HUES6 (cell line): ENCODE data around the gene ZFP36L2.

ENCODE experiments used
- H3K27ac ChIP-seq: 2 replicates; pipeline ENCODE4 v1.7.0; 2013; ENCODE audit warnings: low read depth, mild to moderate bottlenecking, low read length, inconsistent platforms
- H3K27me3 ChIP-seq: 2 replicates; pipeline ENCODE4 v1.6.1; 2013; ENCODE audit warnings: low read length; ENCODE audit not compliant: control insufficient read depth, insufficient read depth
- H3K36me3 ChIP-seq: 2 replicates; pipeline ENCODE4 v1.6.1; 2013; ENCODE audit warnings: low read length; ENCODE audit not compliant: control insufficient read depth, insufficient read depth
- H3K4me1 ChIP-seq: 2 replicates; pipeline ENCODE4 v1.6.1; 2013; ENCODE audit warnings: low read length; ENCODE audit not compliant: control insufficient read depth, insufficient read depth
- H3K4me3 ChIP-seq: 2 replicates; pipeline ENCODE4 v1.5.1; 2013; ENCODE audit warnings: low read depth, low read length
- H3K9ac ChIP-seq: one replicate; pipeline ENCODE4 v1.6.1; 2013; ENCODE audit warnings: mild to moderate bottlenecking, low read length
- H3K9me3 ChIP-seq: 2 replicates; pipeline ENCODE4 v1.6.1; 2013; ENCODE audit warnings: low read depth, low read length; ENCODE audit not compliant: control insufficient read depth, insufficient read depth

ZFP36L2 gene

DNA sequence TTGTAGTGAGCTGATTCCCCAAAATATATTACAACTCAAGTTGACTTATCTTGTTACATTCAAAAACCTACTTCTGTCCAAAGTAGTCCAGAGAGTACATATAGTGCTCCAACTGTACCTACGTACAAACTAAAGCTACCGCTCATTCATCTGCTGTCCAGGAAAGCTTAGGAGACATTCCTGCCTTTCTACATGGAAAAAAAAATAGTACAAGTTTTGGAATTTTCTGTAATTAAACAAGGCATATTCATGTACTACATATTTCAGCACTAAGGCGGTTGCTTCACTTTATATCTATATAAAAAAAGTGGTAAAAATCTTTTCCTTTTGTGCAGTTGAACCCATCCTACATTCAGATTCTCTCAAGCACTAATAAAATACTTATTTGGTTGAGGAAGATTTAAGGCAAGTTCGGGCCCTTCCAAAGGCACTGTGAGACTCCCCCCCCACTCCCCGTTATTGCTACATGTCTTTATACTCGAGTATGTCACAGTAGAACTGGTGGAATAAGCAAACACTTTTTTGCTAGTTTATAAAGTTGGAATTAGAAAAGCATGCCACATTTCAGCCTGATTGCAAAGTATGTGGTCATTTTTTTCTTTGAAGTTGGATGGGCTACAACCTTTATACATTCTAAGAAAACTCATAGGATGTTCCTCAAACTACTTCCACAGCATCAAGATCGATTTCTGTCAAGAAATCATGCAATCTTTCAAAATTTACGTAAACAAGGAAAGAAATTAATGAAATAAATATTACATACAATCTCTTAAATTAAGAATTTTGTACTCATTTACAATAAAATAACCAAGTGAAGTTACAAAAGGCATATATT is 3.7 kb downstream of the ZFP36L2 start:
- Histone ChIP-seq H3K27ac (peak overlapping the region; percentile 93; the same call in 1 of the 2 replicates), H3K4me3 (peak overlapping the region; percentile 94), H3K36me3 (peaks cover 40% of the 10 kb centered on the region), H3K4me1 (peaks cover 47% of the 10 kb centered on the region), H3K27me3 (no peaks in the 10 kb centered on the region), H3K9ac (peak overlapping the region; percentile 47), H3K9me3 (no peaks in the 10 kb centered on the region)

DNA sequence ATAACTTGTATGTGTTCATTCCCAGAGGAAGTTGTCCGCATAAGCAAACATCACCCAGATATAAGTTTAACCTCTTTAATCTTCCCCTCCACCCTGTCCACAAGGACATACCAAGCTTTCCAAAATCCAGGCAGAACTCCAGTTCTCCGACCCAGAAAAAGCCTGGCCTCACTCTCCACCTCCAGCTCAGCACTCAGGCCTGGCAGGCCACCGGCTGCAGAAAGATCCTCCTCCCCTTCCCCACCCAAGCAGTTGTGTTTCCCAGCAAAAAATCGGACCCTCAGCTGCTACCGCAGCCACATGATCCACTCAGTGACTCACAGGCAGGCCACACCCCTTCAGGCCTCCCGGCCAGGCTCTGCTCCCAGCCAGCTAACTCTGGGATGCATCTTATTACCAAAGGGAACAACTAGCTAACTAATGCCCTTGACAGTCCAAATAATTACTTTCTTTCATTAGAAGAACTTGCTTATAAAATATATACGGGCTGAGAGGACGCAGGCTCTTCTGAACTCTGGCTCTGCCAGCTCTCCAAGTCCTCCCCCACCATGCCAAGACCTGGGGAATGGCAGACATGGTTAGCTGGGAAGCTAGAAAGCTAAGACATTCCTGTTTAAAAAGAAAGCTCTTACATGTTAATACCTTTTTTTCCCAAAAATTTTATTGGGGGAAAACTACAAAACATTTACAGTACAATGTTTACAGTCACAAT is 4.5 kb downstream of the ZFP36L2 start:
- Histone ChIP-seq H3K4me1 (peaks cover 49% of the 10 kb centered on the region), H3K27ac (peak overlapping the region; percentile 93; the same call in 1 of the 2 replicates)

DNA sequence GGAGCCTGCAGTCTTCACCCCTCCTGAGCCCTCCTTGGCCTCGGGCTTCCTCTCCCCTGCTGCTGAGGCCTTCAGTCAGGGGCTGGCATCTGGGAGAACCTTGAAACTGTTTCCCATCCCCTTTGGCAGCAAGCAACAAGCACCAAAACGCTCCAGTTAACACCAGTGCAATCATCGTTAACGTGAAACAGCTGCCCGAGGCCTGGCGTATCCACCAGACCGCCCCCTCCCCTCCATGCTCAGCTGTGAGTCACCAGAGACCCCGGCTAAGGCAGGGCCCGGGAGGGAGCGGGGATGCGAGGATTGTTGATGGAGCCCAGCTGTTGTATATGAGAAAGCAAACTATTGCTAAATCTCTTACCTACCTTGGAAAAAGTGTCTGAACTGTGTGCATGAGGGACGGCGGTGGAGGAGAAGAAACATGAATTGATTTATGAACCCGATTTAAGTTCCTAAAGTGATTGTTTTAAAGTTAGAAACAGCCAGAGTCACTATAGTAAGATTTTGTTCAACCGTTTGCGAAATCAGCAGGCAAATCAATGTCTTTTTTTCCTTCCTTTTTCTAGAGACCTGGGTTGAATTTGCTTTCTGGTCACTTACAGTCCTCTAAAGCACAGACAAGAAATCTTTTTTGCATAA is 5.2 kb downstream of the ZFP36L2 start:
- Histone ChIP-seq H3K4me1 (peaks cover 49% of the 10 kb centered on the region), H3K9ac (peak overlapping the region; percentile 84), H3K36me3 (peaks cover 40% of the 10 kb centered on the region), H3K27ac (peak overlapping the region; percentile 93; the same call in 1 of the 2 replicates), H3K27me3 (no peaks in the 10 kb centered on the region), H3K4me3 (peak overlapping the region; percentile 94), H3K9me3 (no peaks in the 10 kb centered on the region)

More for the DNA sequence above, 4.5 kb downstream of the ZFP36L2 start:
- Histone ChIP-seq H3K9me3 (no peaks in the 10 kb centered on the region), H3K36me3 (peaks cover 40% of the 10 kb centered on the region), H3K9ac (peak overlapping the region; percentile 84), H3K27me3 (no peaks in the 10 kb centered on the region), H3K4me3 (peak overlapping the region; percentile 94)

DNA sequence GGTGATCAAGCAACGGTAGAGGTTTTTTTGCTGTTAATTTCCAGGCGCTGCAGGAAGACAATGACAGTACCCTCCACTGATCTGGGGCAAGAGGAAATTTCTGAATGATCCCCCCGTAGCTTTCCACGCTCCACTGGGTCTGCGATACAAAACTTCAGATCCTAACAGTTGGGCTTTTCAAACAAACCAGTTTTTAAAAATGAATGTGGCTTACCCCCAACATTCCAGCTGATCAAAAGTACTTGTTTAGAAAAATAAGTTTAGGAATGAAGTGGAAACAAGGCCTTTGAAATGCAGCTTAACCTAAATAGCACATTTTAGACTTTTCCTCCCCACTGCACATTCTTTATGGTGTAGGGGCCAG is 5.7 kb downstream of the ZFP36L2 start:
- H3K4me3 ChIP-seq, result peak overlapping the region; percentile 94
- H3K9ac ChIP-seq, result peak overlapping the region; percentile 84
- H3K9me3 ChIP-seq, result no peaks in the 10 kb centered on the region
- H3K4me1 ChIP-seq, result peaks cover 53% of the 10 kb centered on the region
- peak overlapping the region; percentile 93; the same call in 1 of the 2 replicates for H3K27ac ChIP-seq
- H3K27me3 ChIP-seq, result no peaks in the 10 kb centered on the region
- peaks cover 38% of the 10 kb centered on the region for H3K36me3 ChIP-seq

DNA sequence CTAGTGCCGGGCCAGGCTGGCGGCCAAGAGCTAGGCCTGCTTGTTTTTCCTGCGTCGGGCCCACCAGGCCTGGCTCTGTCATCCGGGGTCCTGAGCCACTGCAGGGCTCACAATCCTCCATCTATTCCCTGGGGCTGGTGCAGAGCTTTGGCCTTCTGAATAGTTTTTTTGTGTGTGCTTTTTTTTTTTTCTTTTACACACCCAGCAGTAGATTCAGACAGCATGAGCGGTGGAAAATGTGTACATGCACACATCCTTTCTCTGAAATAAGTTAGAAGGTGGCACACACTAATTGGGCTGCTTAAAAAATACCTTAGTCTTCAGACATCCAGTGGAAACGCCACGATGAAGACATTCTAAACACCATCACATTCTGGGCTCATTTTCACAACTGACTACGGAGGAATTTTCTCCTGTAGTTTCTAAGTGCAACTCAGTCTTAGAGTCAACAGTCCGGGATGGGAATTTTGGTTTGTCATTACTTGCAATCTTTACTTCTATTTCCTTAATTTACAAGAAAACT is 6.1 kb downstream of the ZFP36L2 start:
- no peaks in the 10 kb centered on the region for H3K9me3 ChIP-seq
- H3K36me3 ChIP-seq, result peaks cover 33% of the 10 kb centered on the region
- H3K4me1 ChIP-seq, result peaks cover 57% of the 10 kb centered on the region
- H3K27ac ChIP-seq, result peak overlapping the region; percentile 93
- H3K27me3 ChIP-seq, result no peaks in the 10 kb centered on the region
- H3K4me3 ChIP-seq, result peak overlapping the region; percentile 94
- H3K9ac ChIP-seq, result peak overlapping the region; percentile 84

DNA sequence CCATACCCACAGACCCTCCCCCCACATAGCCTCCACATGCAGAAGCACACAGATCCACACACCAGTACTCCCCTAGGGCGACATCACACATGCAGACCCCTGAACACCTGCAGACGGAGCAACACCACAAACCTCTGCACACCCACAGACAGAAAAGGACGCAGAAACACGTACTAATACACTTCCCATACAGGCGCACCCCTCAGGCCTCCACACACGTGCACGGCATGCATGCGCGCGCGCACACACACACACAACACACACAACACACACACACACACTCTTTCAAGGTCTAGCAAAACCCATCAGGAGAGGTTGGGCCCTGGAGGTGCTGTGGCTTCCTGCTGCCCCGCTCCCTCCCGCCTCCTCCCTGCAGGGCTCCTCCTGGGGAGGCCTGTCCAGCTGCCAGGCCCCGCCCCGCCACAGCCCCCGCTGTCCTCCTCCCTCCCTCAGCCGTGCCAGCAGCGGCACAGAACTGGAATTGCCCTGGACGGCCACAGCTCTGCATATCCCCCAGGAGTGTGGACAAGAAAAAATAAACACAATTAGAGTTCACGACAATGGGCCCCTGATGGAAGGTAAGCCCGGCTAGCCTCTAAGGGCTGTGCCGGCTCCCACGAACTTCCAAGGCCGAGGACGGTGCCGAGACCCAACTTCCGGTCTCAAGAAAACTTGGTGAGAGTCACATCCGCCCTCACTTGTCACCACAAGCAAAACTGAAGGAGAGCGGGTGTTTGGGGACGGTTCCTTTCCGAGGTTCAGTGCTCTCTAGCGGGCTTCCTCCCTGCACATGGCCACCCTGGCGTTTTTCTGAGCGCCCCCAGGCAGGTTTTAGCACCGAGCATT is 6.8 kb downstream of the ZFP36L2 start:
- Histone ChIP-seq H3K27ac (peak overlapping the region; percentile 93), H3K4me1 (peaks cover 57% of the 10 kb centered on the region), H3K9me3 (no peaks in the 10 kb centered on the region), H3K9ac (peak overlapping the region; percentile 84), H3K27me3 (no peaks in the 10 kb centered on the region), H3K4me3 (peak overlapping the region; percentile 94), H3K36me3 (peaks cover 27% of the 10 kb centered on the region)

DNA sequence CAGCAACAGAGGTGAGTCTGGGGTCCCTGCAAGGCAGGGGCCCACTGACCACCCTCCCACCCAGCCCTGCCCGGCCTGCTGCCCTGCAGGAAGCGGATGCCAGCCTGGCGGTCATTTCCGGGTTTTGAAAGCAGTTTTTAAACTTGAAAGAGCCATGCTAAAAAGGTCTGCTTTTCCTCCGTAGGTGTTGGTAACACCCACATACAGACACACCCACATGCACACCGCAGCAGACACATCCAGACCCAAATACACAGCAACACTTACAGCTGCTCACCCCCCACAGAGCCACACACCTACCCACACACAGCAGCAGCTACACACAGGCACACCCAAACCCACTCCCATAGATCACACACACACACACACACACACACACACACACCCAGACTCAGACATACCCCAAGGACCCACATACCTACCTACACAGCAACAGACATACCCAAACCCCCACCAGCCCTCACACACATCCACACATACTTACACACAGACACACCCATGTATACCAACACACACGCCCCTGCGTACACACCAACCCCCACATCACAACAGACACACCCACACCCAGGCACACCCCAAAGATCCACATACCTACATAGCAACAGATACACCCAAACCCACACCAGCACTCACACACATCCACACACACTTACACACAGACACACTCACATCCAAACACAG is 7.6 kb downstream of the ZFP36L2 start:
- Histone ChIP-seq H3K9ac (peak overlapping the region; percentile 84), H3K4me1 (peaks cover 62% of the 10 kb centered on the region), H3K9me3 (no peaks in the 10 kb centered on the region), H3K27me3 (no peaks in the 10 kb centered on the region), H3K4me3 (peak overlapping the region; percentile 94), H3K36me3 (peaks cover 19% of the 10 kb centered on the region), H3K27ac (peak overlapping the region; percentile 93; the same call in 1 of the 2 replicates)

DNA sequence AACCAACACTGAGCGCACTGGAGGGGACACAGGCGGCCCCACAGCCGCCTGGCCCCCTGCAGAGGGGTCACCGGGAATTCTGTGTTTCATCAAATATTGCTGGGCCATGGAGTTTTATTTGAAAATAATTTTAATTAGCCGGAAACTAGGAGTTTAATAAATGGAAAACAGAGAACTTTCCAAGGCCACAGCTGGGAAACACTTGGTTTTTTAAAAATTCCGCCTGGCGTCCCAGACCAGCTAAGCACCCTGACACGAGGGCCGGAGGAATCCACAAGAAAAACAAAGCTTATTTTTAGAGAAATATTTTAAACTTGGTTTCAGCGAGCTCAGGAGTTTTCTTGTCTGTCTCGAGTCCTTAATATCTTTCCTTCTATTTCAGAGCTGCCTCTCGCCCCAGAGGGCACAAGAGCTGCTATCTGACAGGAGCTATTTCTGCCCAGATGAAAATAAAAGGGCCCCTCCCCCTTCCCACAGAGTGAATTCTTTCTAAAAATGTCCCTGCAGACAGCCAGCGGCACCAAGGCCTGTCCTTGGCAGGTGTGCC is 8.2 kb downstream of the ZFP36L2 start:
- Histone ChIP-seq H3K4me1 (peaks cover 62% of the 10 kb centered on the region), H3K9ac (peak overlapping the region; percentile 65), H3K4me3 (peak overlapping the region; percentile 94), H3K27me3 (no peaks in the 10 kb centered on the region), H3K36me3 (peaks cover 13% of the 10 kb centered on the region), H3K9me3 (no peaks in the 10 kb centered on the region), H3K27ac (peak overlapping the region; percentile 93; the same call in 1 of the 2 replicates)

DNA sequence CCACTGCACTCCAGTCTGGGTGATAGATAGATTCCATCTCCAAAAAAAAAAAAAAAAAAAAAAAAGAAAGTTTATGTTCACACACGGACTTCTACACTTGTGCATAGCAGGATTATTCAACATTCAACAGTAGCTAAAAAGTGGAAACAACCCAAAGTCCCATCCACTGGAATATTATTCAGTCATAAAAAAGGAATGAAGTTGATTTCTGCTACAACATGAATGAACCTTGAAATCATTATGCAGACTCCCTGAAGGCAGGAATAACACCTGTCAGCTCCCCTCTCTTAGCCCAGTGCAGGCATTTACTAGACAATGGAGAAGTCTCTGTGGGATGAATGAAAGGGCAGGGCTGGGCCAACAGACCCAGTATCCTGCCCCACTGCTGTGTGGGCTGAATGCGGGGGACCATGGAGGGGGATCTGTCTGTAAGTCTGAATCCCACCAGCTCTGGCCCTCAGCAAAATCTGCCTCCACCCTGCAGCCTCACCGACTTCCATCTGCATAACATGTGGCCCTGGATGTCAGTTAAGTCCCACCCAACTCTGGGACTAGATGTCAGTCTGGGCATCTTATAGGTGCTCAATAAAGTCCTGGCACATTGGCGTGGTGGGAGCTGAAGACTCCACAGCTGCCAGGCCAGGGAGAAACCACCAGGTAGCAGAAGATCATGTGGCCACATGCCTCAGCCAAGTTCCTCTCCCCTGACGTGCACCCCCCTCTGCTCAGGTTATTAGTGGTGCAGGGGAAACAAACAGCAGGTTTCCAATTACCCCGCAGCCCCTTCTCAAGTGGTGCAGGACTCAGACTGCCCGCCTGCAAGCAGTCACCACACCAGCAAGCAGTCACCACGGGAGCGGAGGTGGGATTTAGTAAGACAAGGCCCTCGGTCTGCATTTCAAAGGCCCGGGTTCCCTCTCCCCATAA is 8.9 kb downstream of the ZFP36L2 start:
- Histone ChIP-seq H3K9ac (peak overlapping the region; percentile 43), H3K36me3 (peaks cover 5% of the 10 kb centered on the region), H3K27ac (peak overlapping the region; percentile 93), H3K27me3 (no peaks in the 10 kb centered on the region), H3K4me3 (0 out of 2 replicates have a peak overlapping the region, but pooled peaks have one; percentile 4), H3K9me3 (no peaks in the 10 kb centered on the region), H3K4me1 (peaks cover 59% of the 10 kb centered on the region)
